Measurements from ENCODE around the gene ERFL. TPM values are rescaled to one million over a fixed set of nuclear protein-coding genes. Genes with fewer than 3 reads are reported as not detected.

ERFL gene
- total and polyA plus RNA-seq, 2 of the 4 experiments (the other 2 are of a cell fraction): not detected

DNA sequence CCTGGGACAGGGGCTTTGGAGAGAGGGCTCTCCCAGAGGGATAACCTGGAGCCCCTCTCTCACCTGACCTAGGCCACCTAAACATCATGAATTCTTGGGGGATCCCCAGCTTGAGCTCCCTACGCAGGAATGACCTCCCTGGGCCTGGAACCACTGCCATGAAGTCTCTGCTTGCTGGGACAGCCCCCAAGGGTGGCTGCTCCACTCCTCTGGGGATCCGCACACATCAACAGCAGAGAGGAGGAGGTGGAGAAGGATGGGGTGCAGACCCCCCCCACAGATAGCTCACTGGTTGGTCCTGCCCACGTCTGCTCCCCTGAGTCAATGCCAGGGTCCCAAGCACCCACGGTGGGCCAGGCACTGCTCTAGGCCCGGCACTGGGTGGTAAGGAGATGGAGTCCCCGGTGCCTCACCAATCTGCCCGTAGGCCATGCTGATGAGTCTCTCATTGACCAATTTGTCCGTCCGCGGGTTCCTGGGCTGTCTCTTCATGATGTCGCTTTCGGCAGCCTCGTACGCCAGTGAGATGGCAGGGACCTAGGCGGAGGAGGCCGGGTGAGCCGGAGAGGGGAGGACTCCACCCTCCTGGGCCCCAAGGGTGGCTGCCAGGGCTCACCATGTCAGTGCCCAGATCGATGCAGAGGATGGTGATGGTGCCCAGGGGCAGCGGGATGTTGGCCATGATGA is 41.7 kb upstream of the ERFL start:
- POLR2A ChIA-PET (ENCODE audit: unreplicated experiment): no interaction called here
- no peaks in the 10 kb centered on the region for H3K36me3 ChIP-seq (ENCODE audit: control insufficient read depth, insufficient read depth, low read length)
- no peak overlapping the region for H2AK5ac ChIP-seq (ENCODE audit: low read depth, low read length)
- in situ Hi-C loops (cut with MboI; ENCODE audit: low sequenced_read_pairs) (no loop called here), intact Hi-C loops (cut with micrococcal nuclease) (no loop called here), dilution Hi-C loops (cut with HindIII; ENCODE audit: low sequenced_read_pairs, unreplicated experiment) (no loop called here)
- H3K4me2 ChIP-seq (ENCODE audit: low read depth, low read length): no peak overlapping the region
- H3K4ac ChIP-seq (ENCODE audit: low read depth, low read length): no peak overlapping the region
- H3K27ac ChIP-seq (ENCODE audit: insufficient read depth, low read length): no peak overlapping the region
- no peak overlapping the region for H2AFZ ChIP-seq (replicated peaks; ENCODE audit: low read length, poor library complexity)
- no peaks in the 10 kb centered on the region for H3K4me1 ChIP-seq (ENCODE audit: control insufficient read depth, insufficient read depth, low read length)
- H3K9me1 ChIP-seq (ENCODE audit: insufficient read depth, low read length): no peaks in the 10 kb centered on the region
- H3K23ac ChIP-seq (ENCODE audit: low read depth, low read length): no peak overlapping the region
- no peaks in the 10 kb centered on the region for H3K79me1 ChIP-seq (ENCODE audit: low read depth in 1 of 2, low read length in 2 of 2)
- no TSS peak for BruUV-seq (replicated peaks)
- H3K9ac ChIP-seq (ENCODE audit: low read depth, low read length): no peak overlapping the region
- H4K20me1 ChIP-seq (ENCODE audit: insufficient read depth, low read length): no peaks in the 10 kb centered on the region
- no peak overlapping the region for H4K8ac ChIP-seq (ENCODE audit: low read depth in 2 of 2, low read length in 2 of 2)
- H4K91ac ChIP-seq (ENCODE audit: insufficient read depth, low read depth, low read length): no peak overlapping the region
- DNase-seq: no peak
- H3K18ac ChIP-seq (ENCODE audit: low read depth, low read length): no peak overlapping the region
- TF ChIP-seq, protein P1, sequence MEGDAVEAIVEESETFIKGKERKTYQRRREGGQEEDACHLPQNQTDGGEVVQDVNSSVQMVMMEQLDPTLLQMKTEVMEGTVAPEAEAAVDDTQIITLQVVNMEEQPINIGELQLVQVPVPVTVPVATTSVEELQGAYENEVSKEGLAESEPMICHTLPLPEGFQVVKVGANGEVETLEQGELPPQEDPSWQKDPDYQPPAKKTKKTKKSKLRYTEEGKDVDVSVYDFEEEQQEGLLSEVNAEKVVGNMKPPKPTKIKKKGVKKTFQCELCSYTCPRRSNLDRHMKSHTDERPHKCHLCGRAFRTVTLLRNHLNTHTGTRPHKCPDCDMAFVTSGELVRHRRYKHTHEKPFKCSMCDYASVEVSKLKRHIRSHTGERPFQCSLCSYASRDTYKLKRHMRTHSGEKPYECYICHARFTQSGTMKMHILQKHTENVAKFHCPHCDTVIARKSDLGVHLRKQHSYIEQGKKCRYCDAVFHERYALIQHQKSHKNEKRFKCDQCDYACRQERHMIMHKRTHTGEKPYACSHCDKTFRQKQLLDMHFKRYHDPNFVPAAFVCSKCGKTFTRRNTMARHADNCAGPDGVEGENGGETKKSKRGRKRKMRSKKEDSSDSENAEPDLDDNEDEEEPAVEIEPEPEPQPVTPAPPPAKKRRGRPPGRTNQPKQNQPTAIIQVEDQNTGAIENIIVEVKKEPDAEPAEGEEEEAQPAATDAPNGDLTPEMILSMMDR (conservative IDR thresholded peaks at IDR 0.05; ENCODE audit: low read depth, low read length): no peak
- no peak for TF ChIP-seq SMC3 (IDR thresholded peaks at IDR 0.05; ENCODE audit: low read depth, low read length)
- TF ChIP-seq, protein P2, sequence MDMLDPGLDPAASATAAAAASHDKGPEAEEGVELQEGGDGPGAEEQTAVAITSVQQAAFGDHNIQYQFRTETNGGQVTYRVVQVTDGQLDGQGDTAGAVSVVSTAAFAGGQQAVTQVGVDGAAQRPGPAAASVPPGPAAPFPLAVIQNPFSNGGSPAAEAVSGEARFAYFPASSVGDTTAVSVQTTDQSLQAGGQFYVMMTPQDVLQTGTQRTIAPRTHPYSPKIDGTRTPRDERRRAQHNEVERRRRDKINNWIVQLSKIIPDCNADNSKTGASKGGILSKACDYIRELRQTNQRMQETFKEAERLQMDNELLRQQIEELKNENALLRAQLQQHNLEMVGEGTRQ (IDR thresholded peaks at IDR 0.05; ENCODE audit: low read depth, low read length): no peak
- no peak for TF ChIP-seq MAFK (IDR thresholded peaks at IDR 0.05; ENCODE audit: low read depth, low read length)
- TF ChIP-seq NFE2L2 (IDR thresholded peaks at IDR 0.05; ENCODE audit: low read depth, low read length): no peak
- no peak for TF ChIP-seq BHLHE40 (IDR thresholded peaks at IDR 0.05; ENCODE audit: low read depth, low read length)
- TF ChIP-seq MXI1 (IDR thresholded peaks at IDR 0.05; ENCODE audit: borderline replicate concordance, low read depth, low read length): no peak
- no peak for TF ChIP-seq CHD1 (IDR thresholded peaks at IDR 0.05; ENCODE audit: low read depth, low read length)
- TF ChIP-seq RCOR1 (IDR thresholded peaks at IDR 0.05; ENCODE audit: insufficient replicate concordance, low read length): no peak
- TF ChIP-seq CEBPB (IDR thresholded peaks at IDR 0.05; ENCODE audit: low read depth, low read length): no peak
- TF ChIP-seq RFX5 (IDR thresholded peaks at IDR 0.05; ENCODE audit: low read depth, low read length): no peak
- TF ChIP-seq FOS (IDR thresholded peaks at IDR 0.05; ENCODE audit: low read depth, low read length): no peak
- TF ChIP-seq, protein P3, sequence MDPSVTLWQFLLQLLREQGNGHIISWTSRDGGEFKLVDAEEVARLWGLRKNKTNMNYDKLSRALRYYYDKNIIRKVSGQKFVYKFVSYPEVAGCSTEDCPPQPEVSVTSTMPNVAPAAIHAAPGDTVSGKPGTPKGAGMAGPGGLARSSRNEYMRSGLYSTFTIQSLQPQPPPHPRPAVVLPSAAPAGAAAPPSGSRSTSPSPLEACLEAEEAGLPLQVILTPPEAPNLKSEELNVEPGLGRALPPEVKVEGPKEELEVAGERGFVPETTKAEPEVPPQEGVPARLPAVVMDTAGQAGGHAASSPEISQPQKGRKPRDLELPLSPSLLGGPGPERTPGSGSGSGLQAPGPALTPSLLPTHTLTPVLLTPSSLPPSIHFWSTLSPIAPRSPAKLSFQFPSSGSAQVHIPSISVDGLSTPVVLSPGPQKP (IDR thresholded peaks at IDR 0.05; ENCODE audit: borderline replicate concordance, low read depth, low read length): no peak
- TF ChIP-seq MAZ (IDR thresholded peaks at IDR 0.05; ENCODE audit: borderline replicate concordance, low read depth, low read length): no peak
- TF ChIP-seq RAD21 (IDR thresholded peaks at IDR 0.05; ENCODE audit: low read length): no peak
- TF ChIP-seq POLR2A (IDR thresholded peaks at IDR 0.05; ENCODE audit: low read depth, low read length): no peak
- no peak overlapping the region for H3K14ac ChIP-seq (replicated peaks; ENCODE audit: low read depth, low read length)
- CTCF ChIA-PET: no interaction called here
- H2BK15ac ChIP-seq (ENCODE audit: low read depth, low read length): no peak overlapping the region
- no peak overlapping the region for H2AK9ac ChIP-seq (replicated peaks; ENCODE audit: low read depth, low read length, poor library complexity)
- no peak overlapping the region for H3K4me3 ChIP-seq (ENCODE audit: insufficient read depth, low read depth, low read length)
- H2BK120ac ChIP-seq (ENCODE audit: low read depth, low read length): no peak overlapping the region
- H3K9me3 ChIP-seq (ENCODE audit: control insufficient read depth, insufficient read depth, low read length): no peaks in the 10 kb centered on the region
- no peak for ATAC-seq (ENCODE audit: low read depth)
- H2BK20ac ChIP-seq (ENCODE audit: low read depth, low read length): no peak overlapping the region
- H2BK5ac ChIP-seq (ENCODE audit: low read depth, low read length, poor library complexity, severe bottlenecking): no peak overlapping the region
- H4K5ac ChIP-seq (ENCODE audit: low read depth, low read length): no peak overlapping the region
- WGBS, 2 experiments (ENCODE audit: extremely low coverage in 2 of 2, insufficient read length in 1 of 2): 90% methylated on average over 4 of the region's 19 CpGs; no CpG with 5 or more reads in 1 of the 2 experiments
- peaks cover 35% of the 10 kb centered on the region for H3K27me3 ChIP-seq (ENCODE audit: control insufficient read depth, insufficient read depth, low read length)
- no peak overlapping the region for H3K56ac ChIP-seq (ENCODE audit: extremely low read depth, insufficient read depth, low read length)

Measured in IMR-90 (cell line).